ENCODE data around the gene ESM1. TPM values are rescaled to one million over a fixed set of nuclear protein-coding genes. Genes with fewer than 3 reads are reported as not detected.
"Not testable (repeated sequence)": the region's sequence is repeated elsewhere in the genome, so short reads cannot be mapped to it uniquely, and the experiment has no call there.

ESM1 gene
- total and polyA plus RNA-seq, 2 donors from 2014 or later = 0.38 to 6.1 TPM

- no peak for TF ChIP-seq CTCF (IDR thresholded peaks at IDR 0.05; ENCODE audit: borderline replicate concordance, extremely low read depth, insufficient read depth)
- H3K27ac ChIP-seq (ENCODE audit: low read depth in 2 of 2, low read length in 2 of 2) = no peak overlapping the region
- DNase-seq (peak in 1 of 5 donors; percentile 2), FAIRE-seq (no peak)
- no peaks in the 10 kb centered on the region for H3K4me1 ChIP-seq (ENCODE audit: control insufficient read depth in 2 of 3, insufficient read depth in 2 of 3, low read depth in 1 of 3, low read length in 3 of 3)
- H3K4me3 ChIP-seq (ENCODE audit: low read length in 3 of 3) = no peak overlapping the region
- no peaks in the 10 kb centered on the region for H3K9me3 ChIP-seq (ENCODE audit: control insufficient read depth in 2 of 3, insufficient read depth in 1 of 3, low read length in 3 of 3)
- no peak overlapping the region for H3K9ac ChIP-seq (ENCODE audit: low read length in 3 of 3)
- H3K36me3 ChIP-seq (ENCODE audit: control insufficient read depth in 2 of 3, insufficient read depth in 3 of 3, low read length in 3 of 3) = no peaks in the 10 kb centered on the region
- intact Hi-C loops (cut with DNase I) = no loop called here
- H3K27me3 ChIP-seq (ENCODE audit: control insufficient read depth, insufficient read depth, low read length) = no peaks in the 10 kb centered on the region
Measured at GRCh38 chr5:55021821-55022220, 36.4 kb upstream of the ESM1 start.

GRCh38 chr5:55021410-55021809 is 36.0 kb upstream of the ESM1 start:
- FAIRE-seq (no peak), DNase-seq (peak in 2 of 5 donors; percentile 8 to 27)
- no peak overlapping the region for H3K4me3 ChIP-seq (ENCODE audit: low read length in 3 of 3)
- H3K9ac ChIP-seq (ENCODE audit: low read length in 3 of 3) = no peak overlapping the region
- no peaks in the 10 kb centered on the region for H3K27me3 ChIP-seq (ENCODE audit: control insufficient read depth, insufficient read depth, low read length)
- TF ChIP-seq CTCF (IDR thresholded peaks at IDR 0.05; ENCODE audit: borderline replicate concordance, extremely low read depth, insufficient read depth) = no peak
- H3K9me3 ChIP-seq (ENCODE audit: control insufficient read depth in 2 of 3, insufficient read depth in 1 of 3, low read length in 3 of 3) = no peaks in the 10 kb centered on the region
- H3K36me3 ChIP-seq (ENCODE audit: control insufficient read depth in 2 of 3, insufficient read depth in 3 of 3, low read length in 3 of 3) = no peaks in the 10 kb centered on the region
- no peaks in the 10 kb centered on the region for H3K4me1 ChIP-seq (ENCODE audit: control insufficient read depth in 2 of 3, insufficient read depth in 2 of 3, low read depth in 1 of 3, low read length in 3 of 3)
- no peak overlapping the region for H3K27ac ChIP-seq (ENCODE audit: low read depth in 2 of 2, low read length in 2 of 2)
- intact Hi-C loops (cut with DNase I) = no loop called here

GRCh38 chr5:55010149-55010548 is 24.8 kb upstream of the ESM1 start:
- H3K4me1 ChIP-seq (ENCODE audit: control insufficient read depth in 2 of 3, insufficient read depth in 2 of 3, low read depth in 1 of 3, low read length in 3 of 3); intact Hi-C loops (cut with DNase I); FAIRE-seq; DNase-seq; H3K4me3 ChIP-seq (ENCODE audit: low read length in 3 of 3); H3K27ac ChIP-seq (ENCODE audit: low read depth in 2 of 2, low read length in 2 of 2); H3K27me3 ChIP-seq (ENCODE audit: control insufficient read depth, insufficient read depth, low read length); H3K36me3 ChIP-seq (ENCODE audit: control insufficient read depth in 2 of 3, insufficient read depth in 3 of 3, low read length in 3 of 3); H3K9me3 ChIP-seq (ENCODE audit: control insufficient read depth in 2 of 3, insufficient read depth in 1 of 3, low read length in 3 of 3); H3K9ac ChIP-seq (ENCODE audit: low read length in 3 of 3): not testable (repeated sequence)

- intact Hi-C loops (cut with DNase I) = no loop called here
- no peaks in the 10 kb centered on the region for H3K36me3 ChIP-seq (ENCODE audit: control insufficient read depth in 2 of 3, insufficient read depth in 3 of 3, low read length in 3 of 3)
- H3K9me3 ChIP-seq (ENCODE audit: control insufficient read depth in 2 of 3, insufficient read depth in 1 of 3, low read length in 3 of 3) = peaks cover 0 to 2% (median 0%) of the 10 kb centered on the region in 3 donors
- no peak for TF ChIP-seq CTCF (IDR thresholded peaks at IDR 0.05; ENCODE audit: borderline replicate concordance, extremely low read depth, insufficient read depth)
- no peaks in the 10 kb centered on the region for H3K27me3 ChIP-seq (ENCODE audit: control insufficient read depth, insufficient read depth, low read length)
- H3K27ac ChIP-seq (ENCODE audit: low read depth in 2 of 2, low read length in 2 of 2) = no peak overlapping the region
- H3K9ac ChIP-seq (ENCODE audit: low read length in 3 of 3) = no peak overlapping the region
- H3K4me1 ChIP-seq (ENCODE audit: control insufficient read depth in 2 of 3, insufficient read depth in 2 of 3, low read depth in 1 of 3, low read length in 3 of 3) = no peaks in the 10 kb centered on the region
- FAIRE-seq = no peak
- no peak overlapping the region for H3K4me3 ChIP-seq (ENCODE audit: low read length in 3 of 3)
- DNase-seq = no peak
Measured at GRCh38 chr5:55004729-55005128, 19.3 kb upstream of the ESM1 start.
